ENCODE data around the gene FANCC. TPM values are rescaled to one million over a fixed set of nuclear protein-coding genes. Genes with fewer than 3 reads are reported as not detected.

FANCC gene
- total and polyA plus RNA-seq, 2 of the 13 experiments (the other 11 are each of a cell fraction or from before 2014, with no cell fraction given), result 7.4 to 8.6 TPM

- no peak for TF ChIP-seq ZNF513 (CRISPR knock-in tag; conservative IDR thresholded peaks at IDR 0.05)
Observed at GRCh38 chr9:95182854-95183563, 134.5 kb downstream of the FANCC start (continued).

GRCh38 chr9:95181835-95182234 is 135.7 kb downstream of the FANCC start:
- BruUV-seq (replicated peaks), result no TSS peak
- no peak for TF ChIP-seq DDIT3 (CRISPR knock-in tag; IDR thresholded peaks at IDR 0.05)
- TF ChIP-seq ZBTB44 (CRISPR knock-in tag; IDR thresholded peaks at IDR 0.05), result no peak
- no peak for TF ChIP-seq KMT2A (CRISPR knock-in tag; IDR thresholded peaks at IDR 0.05)
- TF ChIP-seq REXO4 (CRISPR knock-in tag; IDR thresholded peaks at IDR 0.05; ENCODE audit: borderline replicate concordance), result no peak
- no peak for TF ChIP-seq ZNF768 (CRISPR knock-in tag; IDR thresholded peaks at IDR 0.05)
- Histone ChIP-seq H3K4me3 (replicated peaks in 1 of 3; ENCODE audit: insufficient read depth in 1 of 3, low read depth in 2 of 3, low read length in 3 of 3) (no peak overlapping the region), H3K4me1 (ENCODE audit: insufficient read depth, low read length) (no peaks in the 10 kb centered on the region), H3K9ac (ENCODE audit: insufficient read depth, low read depth, low read length) (no peak overlapping the region), H3K4me2 (ENCODE audit: low read depth, low read length) (no peak overlapping the region), H3K27me3 (ENCODE audit: control insufficient read depth in 1 of 2, insufficient read depth in 2 of 2, low read length in 2 of 2) (no peaks in the 10 kb centered on the region), H3K79me2 (ENCODE audit: insufficient read depth, low read length) (no peaks in the 10 kb centered on the region), H4K20me1 (ENCODE audit: insufficient read depth, low read length) (no peaks in the 10 kb centered on the region), H3K36me3 (replicated peaks in 1 of 2; ENCODE audit: control insufficient read depth in 1 of 2, insufficient read depth in 2 of 2, low read length in 2 of 2) (no peaks in the 10 kb centered on the region), H2AFZ (ENCODE audit: low read length) (no peak overlapping the region), H3K9me3 (ENCODE audit: low read length) (no peaks in the 10 kb centered on the region), H3K27ac (ENCODE audit: extremely low read length, insufficient read depth, low read length) (no peak overlapping the region)
- FAIRE-seq, result no peak
- in situ Hi-C loops (cut with HindIII; ENCODE audit: extremely low pct_ligation_motif_present, low pct_unique_long_range_greater_than_20kb) (no loop called here), intact Hi-C loops (cut with micrococcal nuclease; ENCODE audit: unreplicated experiment) (no loop called here)
- ChIA-PET POLR2A (no interaction called here), CTCF (ENCODE audit: low intra/inter-chr PET ratio, low total read pairs) (interaction anchor here (1.3 kb wide), 1 partner anchor 87 kb away, joined by 4 read pairs; no protein-coding TSS in a partner anchor)
- 94% methylated on average over 4 of the region's 4 CpGs for WGBS (ENCODE audit: low lambda C conversion rate)
- no peak for DNase-seq (ENCODE audit: low spot score)
- ATAC-seq, result no peak
